Liver (tissue), 9 donors: ENCODE results near the gene ILKAP. TPM values are rescaled to one million over a fixed set of nuclear protein-coding genes. Genes with fewer than 3 reads are reported as not detected.

Experiments used
- DNase-seq: peaks from one replicate; pipeline ENCODE4 v3.0.0-alpha.2; 2017; ENCODE audit warnings: low spot score
- H3K27ac ChIP-seq, 2 donors: one replicate each; pipeline ENCODE4 v1.7.0; 2013; ENCODE audit warnings: inconsistent platforms in 2 of 2, low read length in 2 of 2, control low read depth in 1 of 2, low read depth in 1 of 2, mild to moderate bottlenecking in 1 of 2
- H3K27me3 ChIP-seq, 4 donors: one replicate each; pipeline versions ENCODE4 v1.6.1 to v1.7.0; 2013; ENCODE audit warnings: low read length in 3 of 4, inconsistent platforms in 1 of 4, mild to moderate bottlenecking in 1 of 4, moderate library complexity in 1 of 4; ENCODE audit not compliant: control insufficient read depth in 4 of 4, insufficient read depth in 4 of 4
- H3K36me3 ChIP-seq, 4 donors: one replicate each; pipeline versions ENCODE4 v1.6.1 to v1.7.0; 2013; ENCODE audit warnings: low read length in 3 of 4, mild to moderate bottlenecking in 3 of 4, low read depth in 1 of 4, moderate library complexity in 1 of 4; ENCODE audit not compliant: control insufficient read depth in 4 of 4, insufficient read depth in 3 of 4
- H3K4me1 ChIP-seq, 4 donors: one replicate each; pipeline versions ENCODE4 v1.6.1 to v1.7.0; 2013; ENCODE audit warnings: low read length in 3 of 4, mild to moderate bottlenecking in 3 of 4, moderate library complexity in 1 of 4; ENCODE audit not compliant: control insufficient read depth in 4 of 4, insufficient read depth in 4 of 4
- H3K4me3 ChIP-seq, 3 donors: one replicate each; pipeline versions ENCODE4 v1.6.1 to v1.7.0; 2013; ENCODE audit warnings: low read length in 3 of 3, control low read depth in 1 of 3, low read depth in 1 of 3, mild to moderate bottlenecking in 1 of 3
- H3K9ac ChIP-seq, 2 donors: one replicate each; pipeline ENCODE4 v1.7.0; 2013; ENCODE audit warnings: low read length in 2 of 2, mild to moderate bottlenecking in 2 of 2, moderate library complexity in 2 of 2, control low read depth in 1 of 2, low read depth in 1 of 2
- H3K9me3 ChIP-seq, 4 donors: one replicate each; pipeline versions ENCODE4 v1.6.1 to v1.7.0; 2013; ENCODE audit warnings: low read length in 3 of 4; ENCODE audit not compliant: control insufficient read depth in 4 of 4
- EGR1 ChIP-seq, 2 donors: IDR thresholded peaks; 2 replicates each; pipeline ENCODE4 v1.6.1; 2016 to 2018; ENCODE audit warnings: antibody characterized with exemption in 2 of 2, low read depth in 2 of 2
- FOXA1 ChIP-seq: IDR thresholded peaks from 2 replicates; pipeline ENCODE4 v1.6.1; 2016; ENCODE audit warnings: antibody characterized with exemption
- FOXA2 ChIP-seq: IDR thresholded peaks from 2 replicates; pipeline ENCODE4 v1.6.1; 2016; ENCODE audit warnings: antibody characterized with exemption
- GABPA ChIP-seq, 2 donors: IDR thresholded peaks in 1 of 2; conservative IDR thresholded peaks in 1 of 2; 2 replicates each; pipeline ENCODE4 v1.6.1; 2016; ENCODE audit warnings: antibody characterized with exemption in 2 of 2, mild to moderate bottlenecking in 1 of 2, moderate library complexity in 1 of 2
- HNF4A ChIP-seq, 2 donors: conservative IDR thresholded peaks; 2 replicates each; pipeline ENCODE4 v1.6.1; 2016; ENCODE audit warnings: antibody characterized with exemption in 2 of 2, mild to moderate bottlenecking in 2 of 2
- HNF4G ChIP-seq: IDR thresholded peaks from 2 replicates; pipeline ENCODE4 v1.6.1; 2016; ENCODE audit warnings: antibody characterized with exemption
- JUND ChIP-seq, 2 donors: IDR thresholded peaks; 2 replicates each; pipeline ENCODE4 v1.6.1; 2016; ENCODE audit warnings: antibody characterized with exemption in 2 of 2
- NR2F2 ChIP-seq: IDR thresholded peaks from 2 replicates; pipeline ENCODE4 v1.6.1; 2016; ENCODE audit warnings: antibody characterized with exemption
- RAD21 ChIP-seq, 2 donors: IDR thresholded peaks; 2 replicates each; pipeline ENCODE4 v1.6.1; 2016; ENCODE audit warnings: antibody characterized with exemption in 2 of 2, mild to moderate bottlenecking in 2 of 2
- RXRA ChIP-seq, 2 donors: IDR thresholded peaks; 2 replicates each; pipeline ENCODE4 v1.6.1; 2017 to 2018; ENCODE audit warnings: antibody characterized with exemption in 2 of 2, mild to moderate bottlenecking in 1 of 2
- SP1 ChIP-seq: IDR thresholded peaks from 2 replicates; pipeline ENCODE4 v1.6.1; 2018; ENCODE audit warnings: antibody characterized with exemption, mild to moderate bottlenecking
- TAF1 ChIP-seq: conservative IDR thresholded peaks from 2 replicates; pipeline ENCODE4 v1.6.1; 2016; ENCODE audit warnings: antibody characterized with exemption, mild to moderate bottlenecking
- YY1 ChIP-seq: IDR thresholded peaks from 2 replicates; pipeline ENCODE4 v1.6.1; 2016; ENCODE audit warnings: antibody characterized with exemption, mild to moderate bottlenecking
- WGBS: extraction: QIAGEN DNeasy Blood & Tissue Kit; methylation state at CpG from one replicate; pipeline ENCODE4 v1.1.7; 2013; 5-methylcytosine and 5-hydroxymethylcytosine counted together
- polyA plus RNA-seq, 2 donors: library from polyadenylated mRNA; stranded (reverse) in 1 of 2; unstranded in 1 of 2; fragments of 200-250 nt in 1 of 2; fragments of >200 nt in 1 of 2; fragmentation: Nextera tagmentation in 1 of 2; extraction: Ambion mirVana in 1 of 2; gene quantifications; one replicate each; pipeline versions ENCODE4 v1.2.1 to v1.2.3, GENCODE V29; 2013 to 2015
- total RNA-seq, 2 donors: library from RNA; depleted of rRNA; stranded (reverse); fragments of >200 nt; gene quantifications; one replicate each; pipeline ENCODE4 v1.2.3, GENCODE V29; 2014
- TF ChIP-seq, protein P1 (sequence below): IDR thresholded peaks from 2 replicates; pipeline ENCODE4 v1.6.1; 2016; ENCODE audit warnings: antibody characterized with exemption
- TF ChIP-seq, protein P2 (sequence below): IDR thresholded peaks from 2 replicates; pipeline ENCODE4 v1.6.1; 2016; ENCODE audit warnings: antibody characterized with exemption
- TF ChIP-seq, protein P3 (sequence below): IDR thresholded peaks from 2 replicates; pipeline ENCODE4 v1.6.1; 2016; ENCODE audit warnings: antibody characterized with exemption
- TF ChIP-seq, protein P4 (sequence below): IDR thresholded peaks from 2 replicates; pipeline ENCODE4 v1.6.1; 2016; ENCODE audit warnings: antibody characterized with exemption, mild to moderate bottlenecking
- donor health status: healthy.
- donor health status: healthy.
- donor health status: healthy.
- donor health status: healthy.
- donor health status: healthy.

ILKAP gene
- total and polyA plus RNA-seq, 4 donors = 15.0 to 21.1 (median 20.0) TPM

DNA sequence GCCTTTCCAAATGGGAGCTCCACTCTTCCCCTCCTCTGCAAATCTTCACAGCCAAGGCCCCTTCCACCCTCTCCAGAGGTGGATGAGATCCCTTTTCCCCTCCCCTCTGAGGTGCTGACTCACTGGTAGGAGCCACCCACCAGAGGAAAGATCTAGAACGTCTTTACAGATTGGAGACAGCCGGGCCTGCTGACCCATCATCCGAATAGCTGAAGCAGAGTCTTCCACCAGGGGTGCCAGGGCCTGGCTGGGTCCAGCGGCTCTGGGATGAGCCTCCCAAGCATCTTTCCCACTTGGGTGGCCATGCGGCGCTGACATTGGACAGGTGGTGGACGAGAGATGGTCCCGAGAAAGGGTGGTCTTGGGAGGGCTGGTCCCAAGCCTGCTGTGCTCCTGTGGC, 35.7 kb downstream of the ILKAP start:
- no peak overlapping the region for H3K27ac ChIP-seq
- no peaks in the 10 kb centered on the region for H3K27me3 ChIP-seq
- peaks cover 0 to 20% (median 7%) of the 10 kb centered on the region in 4 donors for H3K36me3 ChIP-seq
- H3K4me1 ChIP-seq = peaks cover 7 to 24% (median 15%) of the 10 kb centered on the region in 4 donors
- 90% methylated on average over 8 of the region's 8 CpGs for WGBS
- H3K9me3 ChIP-seq = no peaks in the 10 kb centered on the region
- no peak overlapping the region for H3K9ac ChIP-seq
- H3K4me3 ChIP-seq = no peak overlapping the region
- TF ChIP-seq RXRA (IDR thresholded peaks at IDR 0.05) (no peak), EGR1 (IDR thresholded peaks at IDR 0.05; ENCODE audit: low read depth in 2 of 2) (no peak), YY1 (no peak), JUND (IDR thresholded peaks at IDR 0.05) (no peak), TAF1 (no peak), HNF4A (conservative IDR thresholded peaks at IDR 0.05) (no peak), HNF4G (no peak), NR2F2 (no peak), FOXA2 (no peak), SP1 (no peak), FOXA1 (no peak), GABPA (IDR thresholded peaks at IDR 0.05 in 1 of 2, conservative IDR thresholded peaks at IDR 0.05 in 1 of 2) (no peak)
- TF ChIP-seq, protein P1, sequence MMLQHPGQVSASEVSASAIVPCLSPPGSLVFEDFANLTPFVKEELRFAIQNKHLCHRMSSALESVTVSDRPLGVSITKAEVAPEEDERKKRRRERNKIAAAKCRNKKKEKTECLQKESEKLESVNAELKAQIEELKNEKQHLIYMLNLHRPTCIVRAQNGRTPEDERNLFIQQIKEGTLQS = no peak
- TF ChIP-seq, protein P2, sequence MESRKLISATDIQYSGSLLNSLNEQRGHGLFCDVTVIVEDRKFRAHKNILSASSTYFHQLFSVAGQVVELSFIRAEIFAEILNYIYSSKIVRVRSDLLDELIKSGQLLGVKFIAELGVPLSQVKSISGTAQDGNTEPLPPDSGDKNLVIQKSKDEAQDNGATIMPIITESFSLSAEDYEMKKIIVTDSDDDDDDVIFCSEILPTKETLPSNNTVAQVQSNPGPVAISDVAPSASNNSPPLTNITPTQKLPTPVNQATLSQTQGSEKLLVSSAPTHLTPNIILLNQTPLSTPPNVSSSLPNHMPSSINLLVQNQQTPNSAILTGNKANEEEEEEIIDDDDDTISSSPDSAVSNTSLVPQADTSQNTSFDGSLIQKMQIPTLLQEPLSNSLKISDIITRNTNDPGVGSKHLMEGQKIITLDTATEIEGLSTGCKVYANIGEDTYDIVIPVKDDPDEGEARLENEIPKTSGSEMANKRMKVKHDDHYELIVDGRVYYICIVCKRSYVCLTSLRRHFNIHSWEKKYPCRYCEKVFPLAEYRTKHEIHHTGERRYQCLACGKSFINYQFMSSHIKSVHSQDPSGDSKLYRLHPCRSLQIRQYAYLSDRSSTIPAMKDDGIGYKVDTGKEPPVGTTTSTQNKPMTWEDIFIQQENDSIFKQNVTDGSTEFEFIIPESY = no peak
- TF ChIP-seq, protein P3, sequence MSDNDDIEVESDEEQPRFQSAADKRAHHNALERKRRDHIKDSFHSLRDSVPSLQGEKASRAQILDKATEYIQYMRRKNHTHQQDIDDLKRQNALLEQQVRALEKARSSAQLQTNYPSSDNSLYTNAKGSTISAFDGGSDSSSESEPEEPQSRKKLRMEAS = no peak
- TF ChIP-seq, protein P4, sequence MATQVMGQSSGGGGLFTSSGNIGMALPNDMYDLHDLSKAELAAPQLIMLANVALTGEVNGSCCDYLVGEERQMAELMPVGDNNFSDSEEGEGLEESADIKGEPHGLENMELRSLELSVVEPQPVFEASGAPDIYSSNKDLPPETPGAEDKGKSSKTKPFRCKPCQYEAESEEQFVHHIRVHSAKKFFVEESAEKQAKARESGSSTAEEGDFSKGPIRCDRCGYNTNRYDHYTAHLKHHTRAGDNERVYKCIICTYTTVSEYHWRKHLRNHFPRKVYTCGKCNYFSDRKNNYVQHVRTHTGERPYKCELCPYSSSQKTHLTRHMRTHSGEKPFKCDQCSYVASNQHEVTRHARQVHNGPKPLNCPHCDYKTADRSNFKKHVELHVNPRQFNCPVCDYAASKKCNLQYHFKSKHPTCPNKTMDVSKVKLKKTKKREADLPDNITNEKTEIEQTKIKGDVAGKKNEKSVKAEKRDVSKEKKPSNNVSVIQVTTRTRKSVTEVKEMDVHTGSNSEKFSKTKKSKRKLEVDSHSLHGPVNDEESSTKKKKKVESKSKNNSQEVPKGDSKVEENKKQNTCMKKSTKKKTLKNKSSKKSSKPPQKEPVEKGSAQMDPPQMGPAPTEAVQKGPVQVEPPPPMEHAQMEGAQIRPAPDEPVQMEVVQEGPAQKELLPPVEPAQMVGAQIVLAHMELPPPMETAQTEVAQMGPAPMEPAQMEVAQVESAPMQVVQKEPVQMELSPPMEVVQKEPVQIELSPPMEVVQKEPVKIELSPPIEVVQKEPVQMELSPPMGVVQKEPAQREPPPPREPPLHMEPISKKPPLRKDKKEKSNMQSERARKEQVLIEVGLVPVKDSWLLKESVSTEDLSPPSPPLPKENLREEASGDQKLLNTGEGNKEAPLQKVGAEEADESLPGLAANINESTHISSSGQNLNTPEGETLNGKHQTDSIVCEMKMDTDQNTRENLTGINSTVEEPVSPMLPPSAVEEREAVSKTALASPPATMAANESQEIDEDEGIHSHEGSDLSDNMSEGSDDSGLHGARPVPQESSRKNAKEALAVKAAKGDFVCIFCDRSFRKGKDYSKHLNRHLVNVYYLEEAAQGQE = no peak
- no peak for DNase-seq

DNA sequence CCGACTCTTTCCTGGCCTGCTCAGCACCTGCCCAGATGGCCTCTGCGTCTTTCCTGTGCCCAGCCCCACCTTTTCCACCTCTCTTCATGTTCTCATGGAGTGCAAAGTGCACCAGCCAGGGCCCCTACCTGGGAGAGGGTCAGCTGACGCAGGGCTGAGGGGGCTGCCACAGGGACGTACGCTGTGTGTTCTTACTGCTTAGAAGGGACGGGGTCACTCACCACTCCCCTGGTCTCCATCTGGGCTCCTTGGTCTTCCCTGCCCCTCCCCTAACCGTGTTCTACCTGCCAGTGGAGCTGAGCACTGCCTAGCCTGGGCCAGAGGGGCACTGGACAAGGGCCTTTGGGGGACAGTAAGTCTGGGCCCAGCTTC, 36.2 kb downstream of the ILKAP start:
- Histone ChIP-seq H3K27me3 (no peaks in the 10 kb centered on the region), H3K4me1 (peaks cover 7 to 24% (median 15%) of the 10 kb centered on the region in 4 donors), H3K27ac (no peak overlapping the region), H3K36me3 (peaks cover 0 to 17% (median 5%) of the 10 kb centered on the region in 4 donors), H3K4me3 (no peak overlapping the region), H3K9me3 (no peaks in the 10 kb centered on the region), H3K9ac (no peak overlapping the region)
- no peak for DNase-seq
- 94% methylated on average over 7 of the region's 7 CpGs for WGBS
- TF ChIP-seq RXRA (IDR thresholded peaks at IDR 0.05) = no peak
- TF ChIP-seq GABPA (IDR thresholded peaks at IDR 0.05 in 1 of 2, conservative IDR thresholded peaks at IDR 0.05 in 1 of 2) = no peak
- TF ChIP-seq TAF1 = no peak
- no peak for TF ChIP-seq FOXA1
- TF ChIP-seq, protein P2 = no peak
- TF ChIP-seq EGR1 (IDR thresholded peaks at IDR 0.05; ENCODE audit: low read depth in 2 of 2) = no peak
- no peak for TF ChIP-seq RAD21 (IDR thresholded peaks at IDR 0.05)
- TF ChIP-seq FOXA2 = no peak
